ENCODE results near the gene CDC20. TPM values are rescaled to one million over a fixed set of nuclear protein-coding genes. Genes with fewer than 3 reads are reported as not detected.

Gene CDC20
- total and polyA plus RNA-seq, 10 of the 15 experiments (the other 5 are each of a cell fraction or from before 2014, with no cell fraction given), result 36.3 to 347 (median 150) TPM

- Histone ChIP-seq H3K9ac (ENCODE audit: control insufficient read depth, insufficient read depth, low read length) (no peak within 1 kb of the TSS), H3K4me1 (ENCODE audit: control insufficient read depth, insufficient read depth, low read length) (no peaks in the 10 kb centered on the region), H3K27me3 (replicated peaks in 1 of 2; ENCODE audit: control insufficient read depth in 2 of 2, insufficient read depth in 2 of 2, low read length in 1 of 2) (no peaks in the 10 kb centered on the region; a peak in 1 of 4 replicates), H3K36me3 (ENCODE audit: control insufficient read depth in 2 of 2, insufficient read depth in 2 of 2, low read length in 1 of 2) (no peaks in the 10 kb centered on the region), H3K79me2 (ENCODE audit: control insufficient read depth, insufficient read depth, low read length) (no peaks in the 10 kb centered on the region), H3K4me2 (ENCODE audit: control insufficient read depth, insufficient read depth) (no peak within 1 kb of the TSS), H3K4me3 (no peak within 1 kb of the TSS), H3K9me3 (replicated peaks; ENCODE audit: control insufficient read depth, insufficient read depth, low read length) (no peaks in the 10 kb centered on the region), H2AFZ (ENCODE audit: control insufficient read depth, low read depth, low read length) (no peak within 1 kb of the TSS), H4K20me1 (ENCODE audit: control insufficient read depth, insufficient read depth) (no peaks in the 10 kb centered on the region), H3K27ac (ENCODE audit: control insufficient read depth, insufficient read depth) (no peak within 1 kb of the TSS)
- no TSS peak for BruUV-seq (replicated peaks)
- in situ Hi-C loops (cut with MboI), result no loop called here
- RAD21 ChIA-PET (ENCODE audit: unreplicated experiment), result no interaction called here
- ATAC-seq (no peak), DNase-seq (ENCODE audit: low read depth, low spot score) (no peak), FAIRE-seq (no peak)
- 32% methylated on average over 2 of the region's 3 CpGs for WGBS (ENCODE audit: insufficient coverage, insufficient replicate concordance, low lambda C conversion rate, missing lambda C conversion rate)
- intact Hi-C loops (cut with micrococcal nuclease; ENCODE audit: unreplicated experiment), result no loop called here
- SMC1A ChIA-PET (ENCODE audit: uncharacterized antibody, unreplicated experiment), result interaction anchor here (0.8 kb wide), 1 partner anchor 98 kb away, joined by 4 read pairs; no protein-coding TSS in a partner anchor
- POLR2A ChIA-PET, result no interaction called here
- CTCF ChIA-PET, result no interaction called here
- TF ChIP-seq ZZZ3 (IDR thresholded peaks at IDR 0.05; ENCODE audit: control insufficient read depth, insufficient read length, low read depth), result no peak
- TF ChIP-seq CHD2 (IDR thresholded peaks at IDR 0.05; ENCODE audit: borderline replicate concordance, low read depth, low read length), result no peak
- no peak for TF ChIP-seq ELK1 (IDR thresholded peaks at IDR 0.05; ENCODE audit: low read depth, low read length)
- TF ChIP-seq SREBF1 (IDR thresholded peaks at IDR 0.05; ENCODE audit: low read length), result no peak
- no peak for TF ChIP-seq STAT3 (IDR thresholded peaks at IDR 0.05; ENCODE audit: low read depth, low read length)
- TF ChIP-seq PKNOX1 (IDR thresholded peaks at IDR 0.05), result no peak
- no peak for TF ChIP-seq BRCA1 (IDR thresholded peaks at IDR 0.05; ENCODE audit: low read depth, low read length)
These were observed 21.2 kb upstream of the CDC20 start, which contains the start of gene MPL for GRCh38 chr1:43337588-43337987. Gene MPL, plus strand, starts transcription at chr1:43337818. Its CDS starts 31 bp downstream, at chr1:43337849.

Measured in GM12878 (cell line).